Neural cell (in vitro differentiated cells): ENCODE results near the gene C10orf105.

ENCODE experiments used
- EP300 ChIP-seq: fragments of 450-650 bp; conservative IDR thresholded peaks from 2 replicates; pipeline ENCODE4 v1.6.1; 2014; ENCODE audit warnings: antibody characterized with exemption, mild to moderate bottlenecking, moderate library complexity; ENCODE audit not compliant: poor library complexity, severe bottlenecking
- EZH2 ChIP-seq: fragments of 200-600, 300-800 bp; shearing (Covaris generic), sonication (generic); IDR thresholded peaks from 2 replicates; pipeline ENCODE4 v1.6.1; 2014; ENCODE audit warnings: antibody characterized with exemption, low read length, borderline replicate concordance, mild to moderate bottlenecking; ENCODE audit not compliant: insufficient read depth, poor library complexity, severe bottlenecking
- MXI1 ChIP-seq: fragments of 450-650 bp; conservative IDR thresholded peaks from 2 replicates; pipeline ENCODE4 v1.6.1; 2014; ENCODE audit warnings: antibody characterized with exemption, mild to moderate bottlenecking; ENCODE audit not compliant: poor library complexity, severe bottlenecking
- POLR2AphosphoS5 ChIP-seq: IDR thresholded peaks from 2 replicates; pipeline ENCODE4 v1.6.1; 2012
- RAD21 ChIP-seq: fragments of 450-650 bp; conservative IDR thresholded peaks from 2 replicates; pipeline ENCODE4 v1.6.1; 2014; ENCODE audit warnings: antibody characterized with exemption, mild to moderate bottlenecking, moderate library complexity
- SMC3 ChIP-seq: fragments of 450-650 bp; conservative IDR thresholded peaks from 2 replicates; pipeline ENCODE4 v1.6.1; 2014; ENCODE audit warnings: antibody characterized with exemption, mild to moderate bottlenecking, moderate library complexity; ENCODE audit not compliant: poor library complexity
- TAF1 ChIP-seq: IDR thresholded peaks from 2 replicates; pipeline ENCODE4 v1.6.1; 2012; ENCODE audit warnings: low read depth
- TF ChIP-seq, protein P1 (sequence below): fragments of 450-650 bp; IDR thresholded peaks from 2 replicates; pipeline ENCODE4 v1.5.1; 2014; ENCODE audit warnings: antibody characterized with exemption, mild to moderate bottlenecking, moderate library complexity; ENCODE audit not compliant: poor library complexity, severe bottlenecking
- TF ChIP-seq, protein P2 (sequence below): IDR thresholded peaks from 2 replicates; pipeline ENCODE4 v1.6.1; 2012; ENCODE audit warnings: borderline replicate concordance

DNA sequence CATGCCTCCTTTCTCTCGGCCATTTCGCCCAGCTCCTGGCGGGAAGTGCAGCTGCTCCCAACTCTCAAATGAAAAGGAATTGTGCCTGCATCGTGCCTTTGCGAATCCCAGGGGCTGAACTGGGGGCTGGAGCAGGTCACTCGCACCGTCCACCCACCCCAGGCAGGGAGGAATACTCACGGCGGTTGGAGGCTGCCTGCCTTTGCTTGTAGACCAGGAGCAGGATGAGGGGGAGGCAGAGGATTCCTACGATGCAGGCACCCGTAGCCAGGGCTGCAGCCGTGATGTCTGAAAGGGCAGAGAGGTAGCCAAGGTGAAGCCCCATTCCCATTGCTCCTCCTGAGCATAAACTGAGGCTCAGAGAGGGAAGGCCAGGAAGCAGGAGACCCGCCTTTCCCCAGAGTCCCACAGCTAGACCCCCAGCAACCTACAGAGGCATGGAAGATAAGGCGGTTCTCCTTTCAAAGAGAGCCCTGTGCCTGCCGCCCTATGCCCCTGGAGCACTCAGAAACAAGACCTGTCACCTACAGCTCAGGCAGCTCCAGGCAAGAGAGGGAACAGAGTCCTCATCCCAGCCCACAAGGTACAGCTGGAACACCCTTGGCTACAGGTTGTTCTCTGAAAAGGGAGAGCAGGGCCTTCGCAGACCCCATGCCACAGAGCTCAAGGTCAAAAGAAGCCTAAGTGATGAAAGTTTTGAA lies 35.8 kb upstream of the C10orf105 start:
- TF ChIP-seq MXI1 (no peak), EP300 (no peak), POLR2AphosphoS5 (no peak), EZH2 (no peak), SMC3 (no peak), TAF1 (no peak), RAD21 (no peak)
- TF ChIP-seq, protein P1, sequence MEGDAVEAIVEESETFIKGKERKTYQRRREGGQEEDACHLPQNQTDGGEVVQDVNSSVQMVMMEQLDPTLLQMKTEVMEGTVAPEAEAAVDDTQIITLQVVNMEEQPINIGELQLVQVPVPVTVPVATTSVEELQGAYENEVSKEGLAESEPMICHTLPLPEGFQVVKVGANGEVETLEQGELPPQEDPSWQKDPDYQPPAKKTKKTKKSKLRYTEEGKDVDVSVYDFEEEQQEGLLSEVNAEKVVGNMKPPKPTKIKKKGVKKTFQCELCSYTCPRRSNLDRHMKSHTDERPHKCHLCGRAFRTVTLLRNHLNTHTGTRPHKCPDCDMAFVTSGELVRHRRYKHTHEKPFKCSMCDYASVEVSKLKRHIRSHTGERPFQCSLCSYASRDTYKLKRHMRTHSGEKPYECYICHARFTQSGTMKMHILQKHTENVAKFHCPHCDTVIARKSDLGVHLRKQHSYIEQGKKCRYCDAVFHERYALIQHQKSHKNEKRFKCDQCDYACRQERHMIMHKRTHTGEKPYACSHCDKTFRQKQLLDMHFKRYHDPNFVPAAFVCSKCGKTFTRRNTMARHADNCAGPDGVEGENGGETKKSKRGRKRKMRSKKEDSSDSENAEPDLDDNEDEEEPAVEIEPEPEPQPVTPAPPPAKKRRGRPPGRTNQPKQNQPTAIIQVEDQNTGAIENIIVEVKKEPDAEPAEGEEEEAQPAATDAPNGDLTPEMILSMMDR = no peak
- TF ChIP-seq, protein P2, sequence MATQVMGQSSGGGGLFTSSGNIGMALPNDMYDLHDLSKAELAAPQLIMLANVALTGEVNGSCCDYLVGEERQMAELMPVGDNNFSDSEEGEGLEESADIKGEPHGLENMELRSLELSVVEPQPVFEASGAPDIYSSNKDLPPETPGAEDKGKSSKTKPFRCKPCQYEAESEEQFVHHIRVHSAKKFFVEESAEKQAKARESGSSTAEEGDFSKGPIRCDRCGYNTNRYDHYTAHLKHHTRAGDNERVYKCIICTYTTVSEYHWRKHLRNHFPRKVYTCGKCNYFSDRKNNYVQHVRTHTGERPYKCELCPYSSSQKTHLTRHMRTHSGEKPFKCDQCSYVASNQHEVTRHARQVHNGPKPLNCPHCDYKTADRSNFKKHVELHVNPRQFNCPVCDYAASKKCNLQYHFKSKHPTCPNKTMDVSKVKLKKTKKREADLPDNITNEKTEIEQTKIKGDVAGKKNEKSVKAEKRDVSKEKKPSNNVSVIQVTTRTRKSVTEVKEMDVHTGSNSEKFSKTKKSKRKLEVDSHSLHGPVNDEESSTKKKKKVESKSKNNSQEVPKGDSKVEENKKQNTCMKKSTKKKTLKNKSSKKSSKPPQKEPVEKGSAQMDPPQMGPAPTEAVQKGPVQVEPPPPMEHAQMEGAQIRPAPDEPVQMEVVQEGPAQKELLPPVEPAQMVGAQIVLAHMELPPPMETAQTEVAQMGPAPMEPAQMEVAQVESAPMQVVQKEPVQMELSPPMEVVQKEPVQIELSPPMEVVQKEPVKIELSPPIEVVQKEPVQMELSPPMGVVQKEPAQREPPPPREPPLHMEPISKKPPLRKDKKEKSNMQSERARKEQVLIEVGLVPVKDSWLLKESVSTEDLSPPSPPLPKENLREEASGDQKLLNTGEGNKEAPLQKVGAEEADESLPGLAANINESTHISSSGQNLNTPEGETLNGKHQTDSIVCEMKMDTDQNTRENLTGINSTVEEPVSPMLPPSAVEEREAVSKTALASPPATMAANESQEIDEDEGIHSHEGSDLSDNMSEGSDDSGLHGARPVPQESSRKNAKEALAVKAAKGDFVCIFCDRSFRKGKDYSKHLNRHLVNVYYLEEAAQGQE = no peak
